Panc1 (cell line): Measurements from ENCODE around the gene DLG5.

ENCODE experiments used
- TF ChIP-seq, protein P1 (sequence below), 2 experiments: IDR thresholded peaks; 2 replicates each; pipeline ENCODE4 v1.6.1; 2011 to 2012; ENCODE audit warnings: low read depth in 2 of 2, control low read depth in 1 of 2, low read length in 1 of 2, mild to moderate bottlenecking in 1 of 2, moderate library complexity in 1 of 2; ENCODE audit not compliant: insufficient read depth in 1 of 2
- TF ChIP-seq, protein P2 (sequence below): fragments of 450-650 bp; IDR thresholded peaks from 2 replicates; pipeline ENCODE4 v1.5.1; 2017; ENCODE audit warnings: mild to moderate bottlenecking

DNA sequence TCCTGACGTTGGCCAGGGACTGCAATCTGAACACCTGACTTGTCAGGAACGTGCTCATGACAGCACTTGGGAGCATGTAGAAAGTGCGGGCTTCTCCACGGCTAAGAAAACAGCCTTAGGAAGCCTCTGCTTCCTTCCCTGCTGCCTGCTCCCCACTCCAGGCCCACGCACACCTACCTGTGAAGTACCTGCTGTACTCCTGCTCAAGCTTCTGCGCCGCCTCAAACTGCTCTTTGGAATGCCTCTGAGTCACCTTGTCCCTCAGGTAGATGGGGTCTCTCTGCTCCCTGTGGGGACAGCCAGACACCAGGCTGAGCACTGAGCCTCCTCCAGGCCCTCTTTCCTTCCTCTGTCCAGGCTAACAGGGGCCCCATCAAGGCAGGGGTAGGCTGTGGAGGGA lies 132.7 kb downstream of the DLG5 start:
- TF ChIP-seq, protein P1, sequence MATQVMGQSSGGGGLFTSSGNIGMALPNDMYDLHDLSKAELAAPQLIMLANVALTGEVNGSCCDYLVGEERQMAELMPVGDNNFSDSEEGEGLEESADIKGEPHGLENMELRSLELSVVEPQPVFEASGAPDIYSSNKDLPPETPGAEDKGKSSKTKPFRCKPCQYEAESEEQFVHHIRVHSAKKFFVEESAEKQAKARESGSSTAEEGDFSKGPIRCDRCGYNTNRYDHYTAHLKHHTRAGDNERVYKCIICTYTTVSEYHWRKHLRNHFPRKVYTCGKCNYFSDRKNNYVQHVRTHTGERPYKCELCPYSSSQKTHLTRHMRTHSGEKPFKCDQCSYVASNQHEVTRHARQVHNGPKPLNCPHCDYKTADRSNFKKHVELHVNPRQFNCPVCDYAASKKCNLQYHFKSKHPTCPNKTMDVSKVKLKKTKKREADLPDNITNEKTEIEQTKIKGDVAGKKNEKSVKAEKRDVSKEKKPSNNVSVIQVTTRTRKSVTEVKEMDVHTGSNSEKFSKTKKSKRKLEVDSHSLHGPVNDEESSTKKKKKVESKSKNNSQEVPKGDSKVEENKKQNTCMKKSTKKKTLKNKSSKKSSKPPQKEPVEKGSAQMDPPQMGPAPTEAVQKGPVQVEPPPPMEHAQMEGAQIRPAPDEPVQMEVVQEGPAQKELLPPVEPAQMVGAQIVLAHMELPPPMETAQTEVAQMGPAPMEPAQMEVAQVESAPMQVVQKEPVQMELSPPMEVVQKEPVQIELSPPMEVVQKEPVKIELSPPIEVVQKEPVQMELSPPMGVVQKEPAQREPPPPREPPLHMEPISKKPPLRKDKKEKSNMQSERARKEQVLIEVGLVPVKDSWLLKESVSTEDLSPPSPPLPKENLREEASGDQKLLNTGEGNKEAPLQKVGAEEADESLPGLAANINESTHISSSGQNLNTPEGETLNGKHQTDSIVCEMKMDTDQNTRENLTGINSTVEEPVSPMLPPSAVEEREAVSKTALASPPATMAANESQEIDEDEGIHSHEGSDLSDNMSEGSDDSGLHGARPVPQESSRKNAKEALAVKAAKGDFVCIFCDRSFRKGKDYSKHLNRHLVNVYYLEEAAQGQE (IDR thresholded peaks at IDR 0.05; ENCODE audit: insufficient read depth in 1 of 2, low read depth in 2 of 2, low read length in 1 of 2), result no peak
- TF ChIP-seq, protein P2, sequence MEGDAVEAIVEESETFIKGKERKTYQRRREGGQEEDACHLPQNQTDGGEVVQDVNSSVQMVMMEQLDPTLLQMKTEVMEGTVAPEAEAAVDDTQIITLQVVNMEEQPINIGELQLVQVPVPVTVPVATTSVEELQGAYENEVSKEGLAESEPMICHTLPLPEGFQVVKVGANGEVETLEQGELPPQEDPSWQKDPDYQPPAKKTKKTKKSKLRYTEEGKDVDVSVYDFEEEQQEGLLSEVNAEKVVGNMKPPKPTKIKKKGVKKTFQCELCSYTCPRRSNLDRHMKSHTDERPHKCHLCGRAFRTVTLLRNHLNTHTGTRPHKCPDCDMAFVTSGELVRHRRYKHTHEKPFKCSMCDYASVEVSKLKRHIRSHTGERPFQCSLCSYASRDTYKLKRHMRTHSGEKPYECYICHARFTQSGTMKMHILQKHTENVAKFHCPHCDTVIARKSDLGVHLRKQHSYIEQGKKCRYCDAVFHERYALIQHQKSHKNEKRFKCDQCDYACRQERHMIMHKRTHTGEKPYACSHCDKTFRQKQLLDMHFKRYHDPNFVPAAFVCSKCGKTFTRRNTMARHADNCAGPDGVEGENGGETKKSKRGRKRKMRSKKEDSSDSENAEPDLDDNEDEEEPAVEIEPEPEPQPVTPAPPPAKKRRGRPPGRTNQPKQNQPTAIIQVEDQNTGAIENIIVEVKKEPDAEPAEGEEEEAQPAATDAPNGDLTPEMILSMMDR, result no peak
